Measurements from ENCODE around the gene RNF32.
"Not testable (repeated sequence)": the region's sequence is repeated elsewhere in the genome, so short reads cannot be mapped to it uniquely, and the experiment has no call there.

The RNF32 gene

DNA sequence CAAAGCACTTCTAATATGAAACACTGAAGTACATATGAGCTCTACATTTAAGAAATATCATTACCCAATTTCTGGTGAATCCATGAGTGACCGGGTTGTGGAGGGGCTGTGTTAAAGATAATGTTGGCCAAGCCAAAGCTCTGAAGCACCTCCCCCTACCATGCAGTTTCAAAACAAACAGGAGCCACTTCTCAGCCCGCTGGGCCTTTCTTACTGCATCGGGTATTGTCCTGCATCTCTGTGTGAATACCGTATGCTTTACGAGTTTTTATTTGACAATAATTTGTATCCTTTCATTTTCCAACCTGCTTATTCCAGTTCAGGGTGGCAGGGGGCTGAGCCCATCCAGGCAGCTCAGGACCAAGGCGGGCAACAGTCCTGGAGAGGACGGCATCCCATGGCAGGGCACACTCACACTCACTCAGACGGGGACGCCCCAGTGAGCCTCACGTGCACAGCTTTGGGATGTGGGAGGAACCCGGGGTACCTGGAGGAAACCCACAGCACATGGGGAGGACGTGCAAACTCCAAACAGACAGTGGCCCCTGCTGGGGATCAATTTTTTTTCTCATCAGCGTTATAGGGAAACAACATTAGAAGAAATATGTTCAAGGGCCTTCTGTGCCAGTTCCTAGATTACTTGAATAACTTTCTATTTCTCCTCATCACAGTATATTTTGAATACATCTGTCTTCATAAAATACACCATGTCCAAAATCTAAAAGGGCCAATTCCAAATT lies 1.9 kb downstream of the RNF32 start:
- no peak for DNase-seq

GRCh38 chr7:156647330-156647729 lies 6.8 kb downstream of the RNF32 start:
- not testable (repeated sequence) for DNase-seq

- DNase-seq: no peak
Measured at GRCh38 chr7:156650042-156650441, 9.5 kb downstream of the RNF32 start.

GRCh38 chr7:156651474-156651873 lies 10.9 kb downstream of the RNF32 start:
- DNase-seq: peak; percentile 69

DNA sequence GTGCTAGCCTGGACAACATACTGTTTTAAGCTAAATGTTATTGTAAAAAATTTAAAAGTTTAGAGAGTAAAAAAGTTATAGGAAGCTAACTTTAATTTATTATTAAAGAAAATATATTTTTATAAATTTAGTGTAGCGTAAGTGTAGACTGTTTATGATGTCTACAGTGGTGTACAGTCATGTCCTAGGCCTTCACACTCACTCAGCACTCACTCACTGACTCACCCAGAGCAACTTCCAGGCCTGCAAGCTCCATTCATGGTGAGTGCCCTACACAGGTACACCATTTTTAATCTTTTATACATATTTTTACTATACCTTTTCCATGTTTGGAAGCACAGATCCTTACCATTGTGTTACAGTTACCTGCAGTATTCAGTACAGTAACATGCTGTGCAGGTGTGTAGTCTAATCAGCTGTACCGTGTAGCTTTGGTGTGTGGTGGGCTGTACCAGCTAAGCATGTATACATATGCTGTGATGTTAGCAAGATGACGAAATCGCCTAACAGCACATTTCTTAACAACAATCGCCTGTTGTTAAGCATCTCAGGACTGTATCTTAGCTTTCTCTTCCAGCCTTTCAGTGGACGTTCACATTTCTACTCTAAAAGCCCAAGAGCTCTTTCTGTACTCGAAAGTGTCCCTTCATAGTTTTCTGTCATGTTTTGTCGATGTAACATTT lies 12.5 kb downstream of the RNF32 start:
- peak; percentile 52 for DNase-seq

- DNase-seq: no peak
Measured at GRCh38 chr7:156654511-156655234, 14.1 kb downstream of the RNF32 start.

- DNase-seq: no peak
Measured at GRCh38 chr7:156655251-156655650, 14.7 kb downstream of the RNF32 start.

DNA sequence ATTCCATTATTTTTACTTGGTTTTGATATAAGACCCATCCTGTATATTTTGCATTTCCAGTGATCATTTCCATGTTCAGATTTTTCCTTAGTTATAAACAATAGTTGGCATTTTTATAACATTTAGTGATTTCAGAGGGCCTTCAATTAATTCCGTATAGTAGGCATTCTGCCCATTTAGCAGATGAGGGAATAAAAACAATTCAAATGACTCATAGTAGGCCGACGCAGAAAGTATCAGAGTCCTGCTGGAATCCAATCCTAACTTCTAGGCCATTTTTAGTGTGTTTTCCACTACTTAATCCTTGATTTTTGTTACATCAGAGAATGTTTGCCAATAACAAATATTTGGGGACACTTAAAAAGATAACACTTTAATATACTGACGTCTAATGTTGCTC lies 15.4 kb downstream of the RNF32 start:
- DNase-seq: no peak

DNA sequence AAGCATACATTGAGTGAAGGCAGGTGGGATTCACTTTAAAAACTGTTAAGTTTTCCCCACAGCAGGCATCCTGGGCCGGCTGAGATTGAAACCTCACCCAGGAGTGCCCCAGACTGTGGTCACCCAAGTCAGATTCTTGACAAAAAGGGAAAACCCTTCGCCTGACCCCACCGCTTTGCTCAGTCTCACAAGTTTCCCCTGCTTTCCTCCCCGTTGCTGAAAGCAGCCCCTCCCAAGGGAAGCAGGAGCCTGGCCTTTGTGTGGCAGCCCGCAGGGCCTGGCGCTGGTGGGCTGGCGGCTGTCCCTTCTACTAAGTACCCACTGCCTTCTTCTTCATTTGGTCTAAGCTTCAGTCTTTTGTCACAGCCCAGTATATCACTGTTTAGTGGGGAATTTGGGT lies 16.0 kb downstream of the RNF32 start:
- DNase-seq: no peak

DNA sequence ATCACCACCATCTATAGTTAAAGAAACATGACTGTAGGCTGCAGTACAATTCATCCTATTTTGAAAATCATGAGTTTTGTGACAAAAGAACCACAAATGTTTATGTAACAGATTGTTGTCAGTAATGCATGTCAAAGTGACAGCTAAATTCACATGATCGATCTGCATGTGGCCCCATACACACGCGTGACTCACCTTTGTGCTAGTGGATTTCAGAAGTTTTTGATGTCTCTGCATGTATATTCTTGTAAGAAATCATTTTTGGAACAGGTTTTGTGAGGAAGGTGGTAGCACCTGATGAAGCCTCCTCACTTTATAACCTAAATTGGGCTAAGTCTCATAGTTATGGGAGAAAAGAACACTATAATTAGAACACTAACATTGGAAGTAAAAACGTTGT lies 17.1 kb downstream of the RNF32 start:
- DNase-seq: no peak

DNA sequence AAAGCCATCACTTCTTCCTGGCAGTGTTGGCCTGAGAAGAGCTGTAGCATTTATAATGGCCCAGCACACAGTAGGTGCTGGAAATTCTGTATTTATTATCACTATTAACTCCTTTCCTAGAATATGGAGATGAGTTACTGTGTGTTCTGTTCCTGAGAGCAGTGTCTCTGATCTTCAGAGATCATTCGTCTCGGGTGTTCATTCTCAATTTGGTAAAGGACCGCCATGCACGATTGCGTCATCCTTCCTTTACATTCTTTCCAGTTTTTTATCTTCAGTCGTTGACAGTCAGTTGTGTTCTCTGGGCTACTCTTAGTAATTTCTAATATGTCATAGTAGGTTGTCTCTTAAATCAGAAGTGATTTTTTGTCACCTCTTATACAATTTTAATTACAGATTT lies 18.6 kb downstream of the RNF32 start:
- DNase-seq: no peak

DNA sequence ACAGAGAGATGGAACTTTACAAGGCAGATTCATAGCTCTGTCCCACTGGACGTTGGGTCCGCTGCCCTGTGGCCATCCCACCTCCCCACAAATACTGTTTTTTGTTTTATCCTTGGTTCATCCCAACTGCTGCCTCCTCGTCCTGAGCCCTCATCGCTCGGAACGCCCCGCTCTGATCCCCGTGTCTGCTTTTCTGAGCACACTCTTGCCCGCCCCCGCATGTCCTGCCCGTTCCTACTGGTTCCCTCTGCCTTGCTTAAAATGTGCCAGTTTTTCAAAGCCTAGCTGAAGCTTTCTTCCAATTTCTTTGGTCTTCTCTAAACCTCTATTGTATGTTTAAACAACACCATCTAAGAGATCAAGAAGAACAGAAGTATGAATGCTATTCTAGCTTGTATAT lies 19.4 kb downstream of the RNF32 start:
- no peak for DNase-seq

- DNase-seq: no peak
Measured at GRCh38 chr7:156661637-156662036, 21.1 kb downstream of the RNF32 start.

DNA sequence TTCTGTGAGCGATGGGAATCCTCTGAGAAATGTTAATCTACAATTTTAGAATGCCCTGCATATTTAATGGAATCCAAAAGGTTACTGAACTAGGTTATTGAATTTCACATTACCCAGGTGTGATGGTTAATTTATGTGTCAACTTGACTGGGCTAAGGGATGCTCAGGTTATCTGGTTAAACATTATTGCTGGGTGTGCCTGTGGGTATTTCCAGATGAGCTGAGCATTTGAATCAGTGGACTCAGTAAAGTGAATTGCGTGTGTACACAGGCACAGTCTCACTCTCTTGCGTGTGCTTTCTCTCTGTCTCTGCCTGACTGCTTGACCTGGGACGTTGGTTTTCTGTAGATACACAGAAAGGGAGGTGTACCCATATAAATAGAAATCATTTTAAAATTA lies 21.7 kb downstream of the RNF32 start:
- DNase-seq: no peak

DNA sequence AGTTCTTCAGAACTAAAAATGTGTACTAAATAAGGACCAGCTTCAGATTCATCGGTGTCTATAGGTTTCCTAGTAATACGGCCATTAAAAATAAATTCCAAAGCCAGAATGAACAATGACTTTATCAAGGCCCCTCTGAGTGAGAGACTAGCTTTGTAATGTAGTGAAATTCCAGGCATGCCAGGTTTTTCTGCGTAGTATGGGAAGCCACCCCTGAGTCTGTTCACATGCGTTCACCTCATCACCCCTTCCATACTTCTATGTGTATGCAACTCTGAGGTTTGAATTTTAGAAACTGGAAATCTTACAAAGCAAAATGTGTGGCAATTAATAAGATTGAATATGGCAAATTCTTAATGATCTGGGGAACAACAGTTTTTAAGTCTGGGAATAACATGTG lies 24.5 kb downstream of the RNF32 start:
- peak; percentile 42 for DNase-seq

DNA sequence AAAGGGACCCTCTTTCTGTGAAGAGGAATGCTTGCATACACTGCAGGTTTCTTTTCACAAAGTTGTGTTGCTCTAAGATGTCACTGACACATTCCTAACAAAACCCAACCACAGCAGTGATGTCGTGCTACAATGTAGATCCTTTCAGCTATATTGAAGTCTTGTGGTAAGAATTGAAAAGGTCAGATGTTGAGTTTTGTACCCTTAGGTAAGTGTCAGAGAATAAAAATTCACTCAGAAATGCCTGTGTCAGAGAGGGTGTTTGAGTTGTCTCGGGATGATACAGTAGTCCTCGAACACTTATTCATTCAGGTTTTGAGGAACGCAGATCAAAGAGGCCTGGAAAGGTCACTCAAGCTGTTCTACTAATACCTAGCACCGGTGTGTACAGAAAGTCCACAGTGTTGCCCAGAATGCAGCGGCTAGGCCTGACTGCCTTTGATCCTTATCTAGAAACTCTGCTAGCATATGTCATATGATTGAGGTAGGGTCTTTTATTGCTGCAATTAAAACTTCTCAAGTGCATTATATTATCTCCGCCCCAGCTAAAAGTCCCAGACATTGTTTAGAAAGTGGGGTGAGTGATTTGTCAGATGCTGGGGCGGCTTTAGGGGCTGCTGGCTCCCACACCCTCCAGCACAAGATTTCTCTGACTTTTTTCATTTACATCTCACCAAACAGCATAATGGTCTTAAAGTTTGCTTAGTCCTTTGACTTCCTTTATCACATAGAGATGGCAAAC lies 26.0 kb downstream of the RNF32 start:
- DNase-seq: no peak

DNA sequence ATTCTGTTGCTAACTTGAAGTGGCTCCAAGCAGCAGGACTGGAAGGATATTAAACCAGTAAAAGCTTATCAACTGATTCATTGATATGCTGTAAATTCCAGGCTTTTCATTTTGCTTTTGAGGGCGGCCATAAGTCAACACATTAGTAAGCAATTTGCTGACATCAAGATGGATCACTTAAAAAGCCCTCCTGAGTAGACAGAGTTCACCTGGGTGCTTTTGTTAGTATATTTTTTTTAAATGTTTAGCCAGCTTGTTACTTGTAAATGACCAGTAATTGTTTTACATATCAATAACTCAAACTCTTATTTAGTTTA lies 26.5 kb downstream of the RNF32 start:
- DNase-seq: no peak

- no peak for DNase-seq
Measured at GRCh38 chr7:156668130-156668741, 27.7 kb downstream of the RNF32 start.

GRCh38 chr7:156669035-156669828 lies 28.7 kb downstream of the RNF32 start:
- DNase-seq: no peak

- DNase-seq: no peak
Measured at GRCh38 chr7:156673454-156673853, 32.9 kb downstream of the RNF32 start.

DNA sequence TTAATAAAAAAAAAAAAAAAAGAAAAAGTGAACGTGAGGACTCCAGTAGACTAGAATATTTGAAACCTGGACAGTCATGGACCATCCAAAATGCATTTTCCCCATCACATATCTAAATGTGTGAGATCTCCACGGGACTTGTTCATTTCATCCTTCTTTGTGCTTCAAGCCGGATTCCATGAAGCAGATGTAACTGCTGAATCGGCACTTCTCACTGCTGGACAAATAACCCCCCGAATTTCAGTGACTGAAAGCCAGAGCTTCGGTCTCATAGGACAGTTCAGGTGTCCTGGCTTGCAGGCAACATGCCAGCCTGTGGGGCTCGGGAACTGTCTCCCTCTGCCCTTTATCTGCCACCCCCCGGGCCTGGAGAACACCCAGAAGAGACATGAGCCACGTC lies 33.3 kb downstream of the RNF32 start:
- no peak for DNase-seq

DNA sequence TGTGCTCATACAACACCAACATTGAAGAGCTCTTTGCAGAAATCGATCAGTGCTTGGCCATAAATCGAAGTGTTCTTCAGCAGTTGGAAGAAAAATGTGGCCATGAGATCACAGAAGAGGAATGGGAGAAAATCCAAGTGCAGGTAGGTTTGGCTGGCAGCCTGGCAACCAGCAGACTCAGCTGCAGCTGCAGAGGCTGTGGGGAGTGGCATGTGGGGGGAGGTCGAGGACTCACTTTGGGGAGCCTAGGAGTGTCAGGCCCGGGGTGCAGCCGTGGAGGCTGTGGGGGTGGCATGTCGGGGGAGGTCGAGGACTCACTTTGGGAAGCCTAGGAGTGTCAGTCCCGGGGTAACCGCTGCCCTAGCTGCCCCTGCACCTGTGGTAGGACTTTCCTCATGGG lies 35.1 kb downstream of the RNF32 start:
- DNase-seq: no peak
